Measurements from ENCODE around the gene CCDC34. TPM values are rescaled to one million over a fixed set of nuclear protein-coding genes. Genes with fewer than 3 reads are reported as not detected.

CCDC34 gene
- total and polyA plus RNA-seq, 8 donors: 0.89 to 65.8 (median 7.0) TPM; not detected in 1

GRCh38 chr11:27381238-27381666 is 18.2 kb upstream of the CCDC34 start:
- H3K4me3 ChIP-seq: no peak overlapping the region
- 69 to 91% (median 86%) methylated on average over 5 of the region's 5 CpGs for WGBS, 5 donors
- intact Hi-C loops (cut with DNase I; ENCODE audit: low total_unique reads): no loop called here
- TF ChIP-seq POLR2AphosphoS5 (IDR thresholded peaks at IDR 0.05): no peak
- no peak for TF ChIP-seq CTCF (IDR thresholded peaks at IDR 0.05)
- TF ChIP-seq EP300 (IDR thresholded peaks at IDR 0.05): no peak
- TF ChIP-seq POLR2A (IDR thresholded peaks at IDR 0.05): no peak
- H3K27me3 ChIP-seq: no peaks in the 10 kb centered on the region
- peaks cover 4 to 71% (median 64%) of the 10 kb centered on the region in 4 donors for H3K36me3 ChIP-seq
- H3K9me3 ChIP-seq: no peaks in the 10 kb centered on the region
- DNase-seq: no peak
- H3K27ac ChIP-seq: no peak overlapping the region
- H3K4me1 ChIP-seq: peaks cover 0 to 5% (median 0%) of the 10 kb centered on the region in 4 donors

GRCh38 chr11:27380771-27381170 is 17.8 kb upstream of the CCDC34 start:
- WGBS, 5 donors: 95 to 99% (median 96%) methylated on average over 2 of the region's 2 CpGs
- H3K9me3 ChIP-seq: no peaks in the 10 kb centered on the region
- TF ChIP-seq POLR2A (IDR thresholded peaks at IDR 0.05): no peak
- no peak for TF ChIP-seq CTCF (IDR thresholded peaks at IDR 0.05)
- no peak for TF ChIP-seq EP300 (IDR thresholded peaks at IDR 0.05)
- no peak for TF ChIP-seq POLR2AphosphoS5 (IDR thresholded peaks at IDR 0.05)
- intact Hi-C loops (cut with DNase I; ENCODE audit: low total_unique reads): no loop called here
- H3K27me3 ChIP-seq: no peaks in the 10 kb centered on the region
- peaks cover 4 to 71% (median 64%) of the 10 kb centered on the region in 4 donors for H3K36me3 ChIP-seq
- no peak overlapping the region for H3K27ac ChIP-seq
- H3K4me3 ChIP-seq: no peak overlapping the region
- no peak for DNase-seq
- H3K4me1 ChIP-seq: peaks cover 0 to 1% (median 0%) of the 10 kb centered on the region in 4 donors

- WGBS, 5 donors: 81 to 84% (median 83%) methylated on average over 3 of the region's 3 CpGs
These were observed 16.4 kb upstream of the CCDC34 start for GRCh38 chr11:27379449-27379848.

GRCh38 chr11:27375370-27375769 is 12.4 kb upstream of the CCDC34 start:
- TF ChIP-seq CTCF (IDR thresholded peaks at IDR 0.05) (no peak), POLR2A (IDR thresholded peaks at IDR 0.05) (no peak), POLR2AphosphoS5 (IDR thresholded peaks at IDR 0.05) (no peak), EP300 (IDR thresholded peaks at IDR 0.05) (no peak)
- intact Hi-C loops (cut with DNase I; ENCODE audit: low total_unique reads): no loop called here
- Histone ChIP-seq H3K27me3 (no peaks in the 10 kb centered on the region), H3K27ac (peak overlapping the region in 1 of 5 donors; percentile 60), H3K4me3 (no peak overlapping the region), H3K36me3 (peaks cover 0 to 53% (median 43%) of the 10 kb centered on the region in 4 donors), H3K9me3 (no peaks in the 10 kb centered on the region), H3K4me1 (peaks cover 5 to 46% (median 27%) of the 10 kb centered on the region in 4 donors)
- 55 to 78% (median 73%) methylated on average over 2 of the region's 2 CpGs for WGBS, 5 donors
- no peak for DNase-seq

More at GRCh38 chr11:27379449-27379848, 16.4 kb upstream of the CCDC34 start:
- no peak for DNase-seq
- Histone ChIP-seq H3K4me1 (peaks cover 0 to 8% (median 4%) of the 10 kb centered on the region in 4 donors), H3K4me3 (no peak overlapping the region), H3K27ac (no peak overlapping the region), H3K36me3 (peaks cover under 1 to 64% (median 57%) of the 10 kb centered on the region in 4 donors), H3K9me3 (no peaks in the 10 kb centered on the region), H3K27me3 (no peaks in the 10 kb centered on the region)
- TF ChIP-seq EP300 (IDR thresholded peaks at IDR 0.05) (no peak), POLR2AphosphoS5 (IDR thresholded peaks at IDR 0.05) (no peak), POLR2A (IDR thresholded peaks at IDR 0.05) (no peak), CTCF (IDR thresholded peaks at IDR 0.05) (no peak)
- intact Hi-C loops (cut with DNase I; ENCODE audit: low total_unique reads): no loop called here

Measured in stomach (tissue), 9 donors.